ENCODE measurements around the gene FER.
"Not testable (repeated sequence)": the region's sequence is repeated elsewhere in the genome, so short reads cannot be mapped to it uniquely, and the experiment has no call there.

GRCh38 chr5:109052216-109052615 is 304.5 kb downstream of the FER start:
- TF ChIP-seq ZNF514, CTCF, ZNF792, ZNF280D, YY1, ZNF548, ZNF624, ZNF184 (tag by site-specific recombination; IDR thresholded peaks at IDR 0.05): not testable (repeated sequence)
